Measurements from ENCODE around the gene TMEM147.

DNA sequence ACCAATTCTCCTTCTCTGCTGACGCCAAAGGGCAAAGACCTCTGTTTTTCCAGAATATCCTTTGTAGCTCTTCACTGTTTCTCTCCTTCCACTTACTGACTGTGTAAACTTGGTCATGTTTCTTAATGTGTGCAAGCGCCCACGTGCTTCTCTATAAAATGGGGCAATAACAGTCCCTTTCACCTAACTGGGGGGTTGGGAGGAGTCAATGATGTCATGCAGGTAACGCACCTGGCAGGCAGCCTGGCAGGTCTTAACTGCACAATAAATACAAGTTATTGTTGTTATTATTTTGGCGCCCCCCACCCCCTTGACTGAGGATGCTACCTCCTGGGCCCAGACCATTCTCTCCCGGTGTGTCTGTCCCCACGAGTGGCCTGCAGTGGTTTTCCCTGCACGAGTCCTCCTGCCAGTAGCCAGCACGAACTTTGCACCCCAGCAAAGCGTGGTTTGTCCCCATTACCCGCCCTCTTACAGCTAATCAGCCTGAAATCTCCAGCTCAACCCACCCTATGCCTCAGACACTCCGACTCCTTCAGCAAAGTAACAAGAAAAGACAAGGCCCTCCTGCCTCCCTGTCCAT, 22.6 kb upstream of the TMEM147 start:
- no peak for TF ChIP-seq ZNF260 (CRISPR knock-in tag; IDR thresholded peaks at IDR 0.05; ENCODE audit: borderline replicate concordance, low read depth)
- no peak for TF ChIP-seq ZNF101 (CRISPR knock-in tag; IDR thresholded peaks at IDR 0.05; ENCODE audit: borderline replicate concordance, low read depth)
- no peak for TF ChIP-seq FOXM1 (CRISPR knock-in tag; IDR thresholded peaks at IDR 0.05)
- TF ChIP-seq POLR2A (IDR thresholded peaks at IDR 0.05; ENCODE audit: insufficient read depth in 1 of 2, low read depth in 2 of 2, low read length in 2 of 2), result no peak
- TF ChIP-seq SP5 (CRISPR knock-in tag; IDR thresholded peaks at IDR 0.05; ENCODE audit: borderline replicate concordance, low read depth), result no peak
- TF ChIP-seq, protein P1, sequence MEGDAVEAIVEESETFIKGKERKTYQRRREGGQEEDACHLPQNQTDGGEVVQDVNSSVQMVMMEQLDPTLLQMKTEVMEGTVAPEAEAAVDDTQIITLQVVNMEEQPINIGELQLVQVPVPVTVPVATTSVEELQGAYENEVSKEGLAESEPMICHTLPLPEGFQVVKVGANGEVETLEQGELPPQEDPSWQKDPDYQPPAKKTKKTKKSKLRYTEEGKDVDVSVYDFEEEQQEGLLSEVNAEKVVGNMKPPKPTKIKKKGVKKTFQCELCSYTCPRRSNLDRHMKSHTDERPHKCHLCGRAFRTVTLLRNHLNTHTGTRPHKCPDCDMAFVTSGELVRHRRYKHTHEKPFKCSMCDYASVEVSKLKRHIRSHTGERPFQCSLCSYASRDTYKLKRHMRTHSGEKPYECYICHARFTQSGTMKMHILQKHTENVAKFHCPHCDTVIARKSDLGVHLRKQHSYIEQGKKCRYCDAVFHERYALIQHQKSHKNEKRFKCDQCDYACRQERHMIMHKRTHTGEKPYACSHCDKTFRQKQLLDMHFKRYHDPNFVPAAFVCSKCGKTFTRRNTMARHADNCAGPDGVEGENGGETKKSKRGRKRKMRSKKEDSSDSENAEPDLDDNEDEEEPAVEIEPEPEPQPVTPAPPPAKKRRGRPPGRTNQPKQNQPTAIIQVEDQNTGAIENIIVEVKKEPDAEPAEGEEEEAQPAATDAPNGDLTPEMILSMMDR (CRISPR knock-in tag; IDR thresholded peaks at IDR 0.05), result no peak
- no peak for TF ChIP-seq ZNF317 (CRISPR knock-in tag; IDR thresholded peaks at IDR 0.05)
- no peak for TF ChIP-seq TCF12 (IDR thresholded peaks at IDR 0.05)
- TF ChIP-seq TCF12 (CRISPR knock-in tag; IDR thresholded peaks at IDR 0.05), result no peak
- TF ChIP-seq, protein P2, sequence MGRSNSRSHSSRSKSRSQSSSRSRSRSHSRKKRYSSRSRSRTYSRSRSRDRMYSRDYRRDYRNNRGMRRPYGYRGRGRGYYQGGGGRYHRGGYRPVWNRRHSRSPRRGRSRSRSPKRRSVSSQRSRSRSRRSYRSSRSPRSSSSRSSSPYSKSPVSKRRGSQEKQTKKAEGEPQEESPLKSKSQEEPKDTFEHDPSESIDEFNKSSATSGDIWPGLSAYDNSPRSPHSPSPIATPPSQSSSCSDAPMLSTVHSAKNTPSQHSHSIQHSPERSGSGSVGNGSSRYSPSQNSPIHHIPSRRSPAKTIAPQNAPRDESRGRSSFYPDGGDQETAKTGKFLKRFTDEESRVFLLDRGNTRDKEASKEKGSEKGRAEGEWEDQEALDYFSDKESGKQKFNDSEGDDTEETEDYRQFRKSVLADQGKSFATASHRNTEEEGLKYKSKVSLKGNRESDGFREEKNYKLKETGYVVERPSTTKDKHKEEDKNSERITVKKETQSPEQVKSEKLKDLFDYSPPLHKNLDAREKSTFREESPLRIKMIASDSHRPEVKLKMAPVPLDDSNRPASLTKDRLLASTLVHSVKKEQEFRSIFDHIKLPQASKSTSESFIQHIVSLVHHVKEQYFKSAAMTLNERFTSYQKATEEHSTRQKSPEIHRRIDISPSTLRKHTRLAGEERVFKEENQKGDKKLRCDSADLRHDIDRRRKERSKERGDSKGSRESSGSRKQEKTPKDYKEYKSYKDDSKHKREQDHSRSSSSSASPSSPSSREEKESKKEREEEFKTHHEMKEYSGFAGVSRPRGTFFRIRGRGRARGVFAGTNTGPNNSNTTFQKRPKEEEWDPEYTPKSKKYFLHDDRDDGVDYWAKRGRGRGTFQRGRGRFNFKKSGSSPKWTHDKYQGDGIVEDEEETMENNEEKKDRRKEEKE (IDR thresholded peaks at IDR 0.05), result no peak
- no peak for TF ChIP-seq ZNF331 (CRISPR knock-in tag; IDR thresholded peaks at IDR 0.05)

Measured in HepG2 (cell line).